Measurements from ENCODE around the gene MTRF1L. TPM values are rescaled to one million over a fixed set of nuclear protein-coding genes. Genes with fewer than 3 reads are reported as not detected.

MTRF1L gene
- total RNA-seq, 1 experiment from 2014 or later, result 26.5 TPM

DNA sequence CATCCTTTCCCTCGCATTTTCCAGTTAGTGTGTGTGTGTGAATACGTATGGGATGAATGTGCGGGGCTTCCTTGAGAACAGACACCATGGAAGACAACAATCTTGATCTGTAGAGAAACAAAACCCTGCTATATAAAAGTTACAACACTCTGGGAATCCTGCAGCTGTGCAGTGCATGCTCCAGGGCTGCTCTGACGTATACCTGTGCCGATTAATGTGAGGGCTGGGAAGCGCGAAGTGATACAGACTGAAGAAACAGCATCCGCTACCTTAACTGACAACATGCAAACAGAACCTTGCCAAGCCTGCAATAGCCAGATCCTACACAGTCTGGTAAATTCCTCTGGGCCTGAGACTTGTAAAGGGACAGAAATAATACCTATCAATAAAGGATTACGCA lies 31.6 kb upstream of the MTRF1L start:
- H3K36me3 Mint-ChIP-seq (ENCODE audit: insufficient read depth in 1 of 3, low read depth in 3 of 3), result no peaks in the 10 kb centered on the region; a peak in 2 of 7 replicates
- Histone ChIP-seq H2BK15ac (ENCODE audit: low read depth, low read length) (no peak overlapping the region), H2BK5ac (ENCODE audit: insufficient read length, low read length) (no peak overlapping the region), H2AFZ (ENCODE audit: low read length) (no peak overlapping the region), H2BK12ac (ENCODE audit: insufficient read length, low read depth, low read length) (no peak overlapping the region), H3T11ph (ENCODE audit: low read length) (no peak overlapping the region), H3K14ac (ENCODE audit: insufficient read depth, low read length) (no peak overlapping the region), H3K79me2 (ENCODE audit: insufficient read depth, low read length) (no peaks in the 10 kb centered on the region), H4K8ac (replicated peaks; ENCODE audit: insufficient read length, low read depth, low read length) (no peak overlapping the region), H3K56ac (ENCODE audit: insufficient read length, low read depth, low read length) (no peak overlapping the region), H3K18ac (ENCODE audit: insufficient read length, low read depth, low read length) (no peak overlapping the region), H2BK120ac (ENCODE audit: low read depth, low read length, poor library complexity, severe bottlenecking) (no peak overlapping the region), H2BK20ac (ENCODE audit: low read depth, low read length, poor library complexity, severe bottlenecking) (no peak overlapping the region), H3K9me3 (ENCODE audit: control insufficient read depth, low read depth, low read length) (no peaks in the 10 kb centered on the region), H2AK5ac (ENCODE audit: insufficient read length, low read length) (no peak overlapping the region), H3K23me2 (ENCODE audit: insufficient read length, low read depth, low read length, poor library complexity, severe bottlenecking) (no peaks in the 10 kb centered on the region), H3K79me1 (ENCODE audit: insufficient read depth, low read depth, low read length, poor library complexity, severe bottlenecking) (no peaks in the 10 kb centered on the region), H4K5ac (ENCODE audit: insufficient read length, low read depth, low read length) (no peak overlapping the region), H4K20me1 (ENCODE audit: control insufficient read depth, insufficient read depth, insufficient read length) (no peaks in the 10 kb centered on the region), H3K4ac (ENCODE audit: low read depth, low read length) (no peak overlapping the region), H4K91ac (ENCODE audit: insufficient read length, low read depth, low read length) (no peak overlapping the region), H3K27ac (ENCODE audit: insufficient read length, low read depth, low read length) (no peak overlapping the region), H3K4me1 (ENCODE audit: insufficient read depth, low read length) (peaks cover 5% of the 10 kb centered on the region; the same call in 1 of the 2 replicates), H3K27me3 (ENCODE audit: insufficient read depth, low read length) (no peaks in the 10 kb centered on the region), H3K9ac (ENCODE audit: extremely low read depth, insufficient read length, low read length) (no peak overlapping the region), H3K4me2 (ENCODE audit: insufficient read depth, insufficient read length, low read length) (no peak overlapping the region), H3K23ac (ENCODE audit: insufficient read length, low read depth, low read length) (no peak overlapping the region)
- TF ChIP-seq, protein P1, sequence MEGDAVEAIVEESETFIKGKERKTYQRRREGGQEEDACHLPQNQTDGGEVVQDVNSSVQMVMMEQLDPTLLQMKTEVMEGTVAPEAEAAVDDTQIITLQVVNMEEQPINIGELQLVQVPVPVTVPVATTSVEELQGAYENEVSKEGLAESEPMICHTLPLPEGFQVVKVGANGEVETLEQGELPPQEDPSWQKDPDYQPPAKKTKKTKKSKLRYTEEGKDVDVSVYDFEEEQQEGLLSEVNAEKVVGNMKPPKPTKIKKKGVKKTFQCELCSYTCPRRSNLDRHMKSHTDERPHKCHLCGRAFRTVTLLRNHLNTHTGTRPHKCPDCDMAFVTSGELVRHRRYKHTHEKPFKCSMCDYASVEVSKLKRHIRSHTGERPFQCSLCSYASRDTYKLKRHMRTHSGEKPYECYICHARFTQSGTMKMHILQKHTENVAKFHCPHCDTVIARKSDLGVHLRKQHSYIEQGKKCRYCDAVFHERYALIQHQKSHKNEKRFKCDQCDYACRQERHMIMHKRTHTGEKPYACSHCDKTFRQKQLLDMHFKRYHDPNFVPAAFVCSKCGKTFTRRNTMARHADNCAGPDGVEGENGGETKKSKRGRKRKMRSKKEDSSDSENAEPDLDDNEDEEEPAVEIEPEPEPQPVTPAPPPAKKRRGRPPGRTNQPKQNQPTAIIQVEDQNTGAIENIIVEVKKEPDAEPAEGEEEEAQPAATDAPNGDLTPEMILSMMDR (conservative IDR thresholded peaks at IDR 0.05), result no peak
- H3K4me3 Mint-ChIP-seq, result no peak overlapping the region
- no CpG with 5 or more reads among the region's 9 CpGs for WGBS (ENCODE audit: extremely low coverage, insufficient read length, low lambda C conversion rate)
- H3K27ac Mint-ChIP-seq, result peak overlapping the region in 1 of 3 experiments; percentile 13; a peak in 3 of 7 replicates
- DNase-seq, result no peak
- H3K27me3 Mint-ChIP-seq (ENCODE audit: low read depth), result no peaks in the 10 kb centered on the region
- no peaks in the 10 kb centered on the region for H3K9me3 Mint-ChIP-seq
- H3K4me1 Mint-ChIP-seq, result peaks cover 13 to 17% of the 10 kb centered on the region in 2 experiments

Data from H9 (cell line).